Stimulated activated CD8-positive, alpha-beta memory T cell treated with anti-CD3 and anti-CD28 coated beads, Interleukin-2, amount 100 ng/mL, for 1 hour (primary cell): ENCODE measurements around the gene TRIM14.

ENCODE experiments used
- DNase-seq, 2 donors: peaks; one replicate each; pipeline ENCODE4 v3.0.0-alpha.2; 2020; ENCODE audit warnings: low read depth in 2 of 2

Gene TRIM14, protein sequence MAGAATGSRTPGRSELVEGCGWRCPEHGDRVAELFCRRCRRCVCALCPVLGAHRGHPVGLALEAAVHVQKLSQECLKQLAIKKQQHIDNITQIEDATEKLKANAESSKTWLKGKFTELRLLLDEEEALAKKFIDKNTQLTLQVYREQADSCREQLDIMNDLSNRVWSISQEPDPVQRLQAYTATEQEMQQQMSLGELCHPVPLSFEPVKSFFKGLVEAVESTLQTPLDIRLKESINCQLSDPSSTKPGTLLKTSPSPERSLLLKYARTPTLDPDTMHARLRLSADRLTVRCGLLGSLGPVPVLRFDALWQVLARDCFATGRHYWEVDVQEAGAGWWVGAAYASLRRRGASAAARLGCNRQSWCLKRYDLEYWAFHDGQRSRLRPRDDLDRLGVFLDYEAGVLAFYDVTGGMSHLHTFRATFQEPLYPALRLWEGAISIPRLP

DNA sequence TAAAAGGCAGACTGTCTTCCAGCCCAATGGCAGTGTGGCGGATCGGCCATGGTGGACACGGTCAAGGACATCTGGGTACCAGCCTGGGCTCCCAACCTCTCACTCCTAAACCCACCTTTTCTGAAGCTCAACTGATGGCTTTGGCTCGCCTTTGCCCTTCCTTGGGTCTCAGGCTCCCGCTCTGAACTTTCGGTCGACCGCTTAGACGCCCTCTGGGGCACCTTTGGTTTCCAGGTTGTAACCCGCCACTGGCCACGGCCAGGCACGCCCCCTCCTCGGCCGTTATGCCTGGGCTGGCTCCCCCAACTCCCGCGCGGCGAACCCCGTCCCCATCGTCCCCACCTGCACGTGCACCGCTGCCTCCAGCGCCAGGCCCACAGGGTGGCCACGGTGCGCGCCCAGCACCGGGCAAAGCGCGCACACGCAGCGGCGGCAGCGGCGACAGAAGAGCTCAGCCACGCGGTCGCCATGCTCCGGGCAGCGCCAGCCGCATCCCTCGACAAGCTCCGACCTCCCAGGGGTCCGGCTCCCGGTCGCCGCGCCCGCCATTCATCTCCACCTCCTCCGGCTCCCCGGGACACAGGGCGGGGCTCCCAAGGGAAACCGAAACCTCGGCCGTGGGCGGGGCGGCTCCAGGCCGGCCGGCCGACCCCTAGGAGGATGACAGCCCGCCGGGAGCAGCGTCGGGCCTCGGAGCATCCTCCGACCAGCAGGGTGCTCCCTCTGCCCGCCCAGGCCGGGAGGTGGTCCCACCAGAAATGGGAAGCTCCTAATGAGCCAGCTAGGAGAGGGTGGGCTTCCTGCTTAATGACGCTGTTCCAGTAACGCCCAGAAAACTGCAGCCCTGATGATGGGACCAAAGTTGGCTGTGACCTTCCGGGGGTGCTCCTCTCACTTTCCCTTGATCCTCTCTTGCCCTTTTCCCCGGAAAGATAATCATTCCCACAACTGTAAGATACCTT, at the start of gene TRIM14:
Gene TRIM14, minus strand, starts transcription at position 583 of the 962 bp plus-strand sequence. Its CDS starts 34 bp downstream, at position 549.
- DNase-seq: peak in 1 of 2 donors; percentile 31

DNA sequence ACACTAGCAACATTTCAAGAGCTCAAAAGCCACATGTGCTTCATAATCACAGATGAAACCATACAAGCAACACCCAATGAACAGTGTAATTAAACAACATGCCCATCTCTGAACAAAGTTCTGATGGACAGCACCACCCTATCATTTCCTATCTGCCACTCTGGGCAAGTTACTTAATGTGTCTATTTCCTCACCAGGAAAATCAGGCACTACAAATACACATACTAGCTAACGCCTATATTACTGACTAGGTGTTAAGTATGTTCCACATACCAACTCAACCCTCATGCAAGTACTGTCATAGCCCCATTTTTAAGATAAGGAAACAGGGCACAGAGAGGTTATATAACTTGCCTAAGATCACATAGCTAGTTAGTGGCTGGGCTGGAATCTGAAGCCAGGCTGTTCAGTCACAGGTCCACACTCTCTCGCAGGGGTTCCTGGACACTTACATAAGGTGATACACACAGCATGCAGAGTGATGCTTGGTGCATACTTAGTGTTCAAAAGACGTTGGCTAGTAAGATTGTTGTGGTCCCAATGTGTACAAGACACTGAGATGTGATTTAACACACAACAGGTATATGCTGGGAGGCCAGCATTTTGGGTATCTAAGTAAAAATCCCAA, 49.2 kb upstream of the TRIM14 start:
- DNase-seq: no peak

DNA sequence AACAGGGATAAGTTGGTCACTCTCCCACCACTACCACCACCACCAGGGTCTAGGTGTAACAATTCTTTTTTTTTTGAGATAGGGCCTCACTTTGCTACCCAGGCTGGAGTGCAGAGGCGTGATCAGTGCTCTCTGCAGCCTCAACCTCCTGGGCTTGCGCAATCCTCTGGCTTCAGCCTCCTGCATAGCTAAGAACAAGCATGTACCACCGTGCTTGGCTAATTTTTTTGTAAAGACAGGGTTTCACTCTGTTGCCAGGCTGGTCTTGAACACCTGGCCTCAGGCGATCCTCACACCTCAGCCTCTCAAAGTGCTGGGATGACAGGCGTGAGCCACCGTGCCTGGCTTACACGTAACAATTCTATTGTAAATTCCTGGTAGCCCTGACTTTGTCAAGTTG, 45.9 kb upstream of the TRIM14 start:
- no peak for DNase-seq

DNA sequence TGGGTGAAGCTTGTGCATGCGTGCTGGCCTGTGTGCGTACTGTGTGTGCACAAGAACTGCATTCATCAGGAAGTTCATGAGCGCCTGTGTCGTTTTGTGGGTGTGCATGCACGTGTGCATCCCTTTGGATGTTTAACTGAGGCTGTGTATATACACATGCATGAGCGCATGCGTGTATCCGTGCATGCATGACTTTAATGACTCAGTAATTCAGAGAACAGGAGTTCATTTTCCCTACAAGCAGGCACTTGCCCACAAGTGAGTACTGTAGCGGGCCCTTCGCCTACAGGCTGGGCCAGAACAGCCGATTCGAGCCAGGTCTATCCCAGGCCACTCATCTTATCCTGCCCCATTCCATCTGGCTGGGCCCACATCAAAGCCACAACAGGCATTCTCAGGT, 43.6 kb upstream of the TRIM14 start:
- DNase-seq: no peak

DNA sequence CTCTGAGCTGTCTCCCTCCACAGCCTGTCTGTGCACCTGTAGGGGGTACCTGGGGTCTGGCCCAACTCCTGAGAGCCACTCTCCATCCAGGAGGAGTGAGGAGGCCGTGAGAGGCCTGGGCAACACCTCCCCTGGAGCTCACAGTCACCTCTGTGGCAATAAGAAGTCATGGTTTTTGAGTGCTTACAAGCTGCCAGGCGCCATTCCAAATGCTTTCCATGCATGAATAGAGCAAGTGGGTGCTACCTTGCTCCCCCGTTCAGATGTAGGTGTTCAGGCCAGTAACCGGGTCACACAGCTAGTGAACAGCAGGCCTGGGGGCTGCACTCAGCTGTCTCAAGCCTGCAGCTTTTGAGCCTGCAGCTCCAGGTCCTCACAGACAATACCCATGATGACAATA, 42.8 kb upstream of the TRIM14 start:
- no peak for DNase-seq

DNA sequence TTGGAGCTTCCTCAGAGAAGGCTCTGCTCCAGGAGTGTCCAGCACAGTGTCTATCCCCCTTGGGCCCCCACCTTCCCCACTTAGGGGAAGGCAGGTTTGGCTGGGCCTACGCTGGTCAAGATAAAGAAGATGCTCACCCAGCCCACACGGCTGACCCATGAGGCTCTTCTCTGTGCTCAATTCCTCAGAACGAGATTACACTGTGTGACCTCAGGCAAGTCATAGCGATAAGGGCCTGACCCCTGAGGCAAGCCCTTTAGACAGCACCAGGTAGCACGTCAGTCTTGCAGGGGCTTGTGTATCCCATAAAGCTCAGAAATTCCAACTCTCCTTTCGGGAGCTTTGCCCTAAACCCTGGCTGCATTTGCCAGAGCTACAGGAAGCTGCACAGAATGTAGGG, 40.8 kb upstream of the TRIM14 start:
- no peak for DNase-seq

DNA sequence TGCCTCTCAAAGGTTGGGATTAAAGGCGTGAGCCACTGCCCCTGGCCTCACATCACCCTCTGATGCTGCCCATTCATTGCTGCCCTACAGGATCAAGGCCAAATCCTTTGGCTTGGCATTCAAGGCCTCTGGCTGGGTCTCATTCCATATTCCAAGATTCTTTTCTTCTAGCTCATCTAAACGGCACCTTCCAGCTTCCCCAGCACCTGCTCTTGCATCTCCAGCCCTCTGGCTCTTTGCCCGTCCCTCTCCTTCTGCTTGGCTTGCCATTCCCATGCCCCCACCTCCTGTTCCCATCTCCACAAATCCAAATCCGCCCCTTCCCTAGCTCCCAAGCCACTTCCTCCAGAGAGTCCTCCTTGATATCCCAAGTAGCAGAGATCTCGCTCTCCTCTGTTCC, 40.3 kb upstream of the TRIM14 start:
- no peak for DNase-seq

DNA sequence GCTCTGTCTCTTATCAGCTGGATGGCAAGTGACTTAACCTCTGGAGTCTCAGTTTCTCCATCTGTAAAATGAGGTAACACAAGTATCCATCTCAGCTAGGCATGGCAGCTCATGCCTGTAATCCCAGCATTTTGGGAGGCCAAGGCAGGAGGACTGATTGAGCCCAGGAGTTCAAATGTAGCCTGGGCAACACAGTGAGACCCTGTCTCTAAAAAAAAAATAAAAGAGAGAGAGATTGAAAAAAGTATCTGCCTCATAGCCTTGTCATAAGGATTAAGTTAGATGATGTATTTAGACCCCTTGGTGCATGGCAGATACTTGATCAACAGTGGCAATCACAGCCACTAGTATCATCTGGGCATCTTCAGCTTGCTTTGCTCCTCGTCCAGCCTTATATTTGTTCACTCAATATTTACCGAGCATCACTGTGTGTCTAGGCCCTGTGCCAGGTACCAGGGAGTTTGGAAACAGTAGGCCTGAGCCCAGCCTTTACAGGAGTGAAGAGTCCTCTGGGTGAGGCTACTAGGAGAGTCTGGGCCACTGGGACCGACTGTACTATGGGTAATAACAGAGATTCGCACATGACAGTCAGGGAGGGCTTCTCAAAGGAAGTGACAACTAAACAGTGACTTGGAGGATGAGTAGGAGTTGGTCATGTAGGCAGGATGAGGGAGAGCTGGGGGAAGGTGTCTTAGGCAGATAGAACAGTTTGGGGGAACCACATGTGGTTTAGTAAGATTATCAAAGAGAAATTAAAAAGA, 39.2 kb upstream of the TRIM14 start:
- no peak for DNase-seq

DNA sequence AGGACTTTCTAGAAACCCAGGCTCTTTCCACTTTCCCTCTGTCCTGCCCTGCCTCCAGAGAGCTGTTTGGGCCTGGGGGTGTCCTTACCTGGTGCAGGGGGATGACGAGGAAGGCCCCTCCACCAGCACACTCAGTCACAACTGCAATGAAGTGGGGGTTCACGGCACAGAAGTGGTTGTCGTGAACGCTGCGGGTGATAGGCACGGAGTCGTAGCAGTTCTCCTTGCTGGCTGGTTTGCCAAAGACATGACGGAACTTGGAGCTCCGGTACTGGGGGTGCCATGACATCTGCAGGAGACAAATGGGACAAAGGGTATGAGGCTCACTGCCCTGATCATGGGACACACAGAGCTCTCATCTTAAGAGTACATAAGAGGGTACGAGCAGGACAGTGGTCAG, 38.4 kb upstream of the TRIM14 start:
- DNase-seq: no peak

DNA sequence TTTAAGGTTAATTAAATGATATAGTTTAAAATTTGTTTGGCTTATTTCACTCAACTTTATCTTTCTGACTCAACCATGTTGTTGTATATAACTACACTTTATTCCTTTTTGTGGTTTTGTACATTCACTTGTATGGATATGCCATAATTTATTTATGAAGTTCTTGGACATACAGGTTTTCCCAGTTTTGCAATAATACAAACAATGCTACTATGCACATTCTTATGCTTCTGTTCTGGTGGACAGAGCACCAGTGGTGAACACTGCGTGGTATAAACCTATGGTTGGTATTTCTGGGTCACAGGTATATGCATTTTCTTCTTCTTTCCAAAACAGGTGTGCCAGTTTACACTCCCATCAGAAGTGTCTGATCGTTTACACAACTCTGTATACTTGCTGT, 35.7 kb upstream of the TRIM14 start:
- DNase-seq: no peak

DNA sequence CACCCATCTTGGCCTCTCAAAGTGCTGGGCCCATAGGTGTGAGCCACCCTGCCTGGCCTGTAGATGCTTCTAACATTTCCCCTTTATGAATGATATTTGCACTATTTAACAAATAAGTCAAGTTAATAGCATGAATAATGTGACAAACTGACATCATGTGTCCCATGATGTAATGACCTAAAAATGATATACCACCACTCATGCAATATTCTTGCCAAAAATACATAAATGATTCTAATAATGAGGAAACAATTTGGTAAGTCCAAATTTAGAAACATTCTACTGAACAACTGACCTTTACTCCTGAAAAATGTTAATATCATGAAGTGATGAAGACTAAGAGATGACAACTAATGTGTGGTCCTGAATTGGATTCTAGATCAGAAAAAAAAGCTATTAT, 33.5 kb upstream of the TRIM14 start:
- no peak for DNase-seq

DNA sequence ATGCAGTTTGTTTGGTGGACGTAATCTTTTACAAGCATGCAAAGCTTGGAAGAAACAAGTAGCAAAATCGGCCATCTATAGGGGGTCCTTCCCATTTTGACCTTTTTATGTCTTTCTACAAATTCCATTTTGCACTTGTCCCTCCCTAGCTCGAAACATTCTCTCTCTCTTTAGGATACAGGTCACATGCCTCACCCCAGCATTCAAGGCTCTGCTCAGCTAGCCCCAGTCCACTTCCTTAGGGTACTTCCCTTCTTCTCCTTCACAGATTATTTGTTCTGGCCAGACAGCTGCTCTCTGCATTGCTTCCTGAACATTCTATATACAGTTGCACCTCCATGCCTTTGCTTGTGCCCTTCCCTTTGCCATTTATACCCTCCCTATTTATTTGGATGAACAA, 31.7 kb upstream of the TRIM14 start:
- no peak for DNase-seq

DNA sequence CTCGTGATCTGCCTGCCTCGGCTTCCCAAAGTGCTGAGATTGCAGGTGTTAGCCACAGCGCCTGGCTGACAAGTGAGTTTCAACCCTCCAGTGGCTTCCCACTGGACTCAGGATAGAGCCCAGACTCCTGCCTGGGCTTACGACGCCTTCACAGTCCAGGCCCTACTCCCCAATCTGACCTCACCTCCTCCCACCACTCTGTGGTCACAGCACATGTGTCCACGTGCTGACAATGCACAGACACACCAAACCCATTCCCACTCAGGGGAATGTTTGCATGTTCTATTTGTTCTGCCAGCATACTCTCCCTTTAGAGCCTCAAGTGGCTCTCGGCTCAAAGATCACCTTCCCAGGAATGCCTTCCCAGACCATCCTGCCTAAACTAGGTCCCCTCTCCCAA, 31.1 kb upstream of the TRIM14 start:
- no peak for DNase-seq

DNA sequence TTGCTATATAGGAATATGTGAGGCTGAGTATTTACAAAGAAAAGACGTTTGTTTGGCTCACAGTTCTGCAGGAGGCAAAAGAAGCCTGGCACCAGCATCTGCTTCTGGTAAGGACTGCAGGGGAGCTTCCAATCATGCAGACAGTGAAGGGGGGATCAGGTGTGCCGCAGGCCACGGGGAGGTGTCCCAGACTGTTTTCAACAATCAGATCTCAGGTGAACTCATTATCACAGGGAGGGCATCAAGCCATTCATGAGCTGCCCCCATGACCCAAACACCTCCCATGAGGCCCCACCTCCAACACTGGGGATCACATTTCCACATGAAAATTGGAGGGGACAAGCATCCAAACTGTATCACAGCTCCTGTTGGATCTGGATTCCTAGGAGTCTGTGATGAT, 30.4 kb upstream of the TRIM14 start:
- no peak for DNase-seq

DNA sequence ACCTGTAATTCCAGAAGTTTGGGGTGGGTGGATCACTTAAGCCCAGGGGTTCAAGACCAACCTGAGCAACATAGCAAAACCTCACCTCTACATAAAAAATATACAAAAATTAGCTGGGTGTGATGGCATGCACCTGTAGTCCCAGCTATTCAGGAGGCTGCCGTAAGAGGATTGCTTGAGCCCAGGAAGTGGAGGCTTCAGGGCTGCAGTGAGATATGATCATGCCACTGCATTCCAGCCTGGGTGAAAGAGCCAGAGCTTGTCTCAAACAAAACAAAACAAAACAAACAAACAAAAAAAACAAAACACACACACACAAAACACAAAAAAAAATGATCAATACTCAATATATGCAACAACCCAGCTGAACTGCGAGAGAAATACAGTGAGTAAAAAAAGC, 29.5 kb upstream of the TRIM14 start:
- no peak for DNase-seq

DNA sequence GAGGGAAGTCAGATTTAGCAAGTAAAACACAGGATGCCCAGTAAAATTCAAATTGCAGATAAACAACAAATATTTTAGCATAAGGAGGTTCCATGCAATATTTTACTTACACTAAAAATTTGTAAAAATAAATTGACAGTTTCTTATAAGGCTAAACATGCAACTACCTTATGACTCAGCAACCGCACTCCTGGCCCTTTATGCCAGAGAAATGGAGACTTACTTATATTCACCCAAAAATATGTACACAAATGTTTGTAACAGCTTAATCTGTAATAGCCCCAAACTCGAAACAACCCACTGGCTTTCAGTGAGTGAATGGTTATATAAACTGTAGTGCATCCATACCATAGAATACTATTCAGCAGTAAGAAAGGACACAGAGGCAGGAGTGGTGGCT, 28.6 kb upstream of the TRIM14 start:
- no peak for DNase-seq

DNA sequence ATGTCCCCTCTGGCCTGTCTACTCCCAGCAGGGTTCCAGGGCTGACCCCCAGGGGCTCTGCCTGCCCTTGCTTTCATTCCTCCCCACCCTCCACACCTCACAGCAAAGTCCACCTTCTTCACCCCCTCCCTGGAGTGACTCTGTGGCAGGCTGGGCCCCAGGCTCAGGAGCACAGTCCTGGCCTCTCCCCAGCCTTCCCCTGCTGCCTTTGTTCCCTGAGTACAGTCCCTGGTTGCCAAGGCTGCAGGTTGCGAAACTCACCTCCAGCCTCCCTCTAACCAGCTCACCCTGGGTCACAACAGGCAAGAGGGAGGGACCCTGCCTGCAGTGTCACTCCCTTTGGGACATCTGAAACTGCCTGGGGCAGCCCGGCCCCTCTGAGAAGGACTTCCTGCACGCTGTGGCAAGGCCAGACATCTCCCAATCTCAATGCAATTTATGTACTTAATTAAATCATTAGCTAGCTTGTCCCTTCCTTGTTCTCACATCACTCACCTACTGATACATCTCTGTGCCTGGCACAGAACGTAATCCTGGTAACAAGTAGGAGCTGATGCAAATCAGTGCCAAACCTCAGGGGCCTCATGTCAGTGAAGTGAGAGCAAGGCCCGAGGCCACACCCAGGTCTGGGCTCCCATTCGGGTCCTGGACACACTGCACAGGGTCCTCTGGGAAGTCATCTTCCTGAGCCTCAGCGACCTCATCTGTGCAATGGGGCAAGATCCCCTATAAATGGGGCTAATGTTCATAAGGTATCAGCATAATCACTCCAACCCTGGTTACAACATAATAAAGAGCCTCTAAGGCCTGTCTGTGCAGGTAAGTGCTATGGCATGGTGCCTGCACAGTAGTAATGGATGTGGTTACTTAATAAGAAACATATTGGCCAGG, 27.3 kb upstream of the TRIM14 start:
- no peak for DNase-seq

DNA sequence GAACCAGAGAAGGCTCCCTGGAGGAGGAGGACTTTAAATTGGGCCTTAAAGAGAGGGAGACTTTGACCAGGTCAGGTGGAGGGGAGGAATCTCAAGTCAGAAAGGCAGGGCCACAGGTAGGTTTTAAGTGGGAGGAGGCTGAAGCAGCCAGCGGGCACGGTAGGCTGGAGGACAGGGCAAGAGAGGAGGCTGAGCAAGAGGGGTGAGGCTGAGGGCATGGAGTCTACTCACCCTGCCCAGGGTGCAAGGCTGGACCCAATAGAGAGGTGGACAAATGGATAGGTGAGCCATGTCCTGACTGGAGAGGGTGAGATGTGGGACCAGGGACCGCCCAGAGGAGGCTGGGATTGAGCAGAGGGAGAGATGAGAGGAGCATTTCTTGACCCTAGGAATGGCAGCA, 25.6 kb upstream of the TRIM14 start:
- DNase-seq: no peak

DNA sequence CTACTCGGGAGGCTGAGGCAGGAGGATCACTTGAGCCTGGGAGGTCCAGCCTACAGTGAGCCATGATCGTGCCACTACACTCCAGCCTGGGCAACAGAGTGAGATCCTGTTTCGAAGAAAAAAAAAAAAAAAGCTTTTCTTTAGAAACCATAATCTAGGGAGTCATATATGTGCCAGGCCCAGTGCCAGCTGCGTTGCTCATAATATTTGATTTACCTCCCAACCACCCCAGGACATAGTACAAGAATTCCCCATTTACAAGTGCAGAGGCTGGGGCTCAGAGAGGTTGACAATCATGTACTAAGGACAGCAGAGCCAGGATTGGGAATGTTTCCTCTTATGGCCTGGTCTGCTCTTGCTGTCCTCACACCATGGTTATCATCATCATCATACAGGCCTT, 25.1 kb upstream of the TRIM14 start:
- no peak for DNase-seq

DNA sequence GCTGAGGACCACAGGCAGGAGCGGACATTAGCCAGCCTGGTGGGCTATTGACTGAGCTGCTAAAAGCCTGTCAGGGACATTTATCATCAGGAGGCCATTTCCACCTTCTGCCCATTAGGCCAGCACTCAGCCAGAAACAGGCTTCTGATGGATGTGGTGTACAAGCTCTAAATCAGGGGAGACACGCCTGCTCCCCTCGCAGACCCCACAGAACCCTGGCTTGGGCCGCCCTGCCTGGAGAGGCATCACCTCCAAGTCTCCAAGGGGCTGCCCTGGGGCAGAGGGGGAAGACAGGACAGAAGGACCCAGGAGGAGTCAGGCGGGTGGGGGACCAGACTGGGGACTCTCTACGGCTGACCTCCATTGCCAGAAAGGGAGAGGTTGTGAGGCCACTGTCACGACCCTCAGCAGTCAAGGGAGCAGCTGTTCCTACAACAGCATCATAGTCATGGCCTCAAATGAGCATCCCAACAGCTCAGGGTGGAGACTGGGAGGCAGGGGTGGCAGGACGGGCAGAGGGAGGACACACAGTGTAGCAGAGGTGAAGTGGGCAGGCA, 24.0 kb upstream of the TRIM14 start:
- no peak for DNase-seq
